Small intestine (tissue), 16 donors: ENCODE measurements around the gene ARHGEF35. TPM values are rescaled to one million over a fixed set of nuclear protein-coding genes. Genes with fewer than 3 reads are reported as not detected.
"Not testable (repeated sequence)": the region's sequence is repeated elsewhere in the genome, so short reads cannot be mapped to it uniquely, and the experiment has no call there.

Source experiments
- DNase-seq, 2 donors: peaks; one replicate each; pipeline versions ENCODE4 v3.0.0 to v3.0.0-alpha.2; 2013
- FAIRE-seq: peaks from 2 replicates; lab custom pipeline; 2012; peaks lifted over from hg19 to GRCh38; lab: Jason Lieb, UNC
- H3K27ac ChIP-seq, 3 donors: one replicate each; pipeline ENCODE4 v1.5.1; 2013; ENCODE audit warnings: low read length in 2 of 3, mild to moderate bottlenecking in 2 of 3, control low read depth in 1 of 3, inconsistent platforms in 1 of 3, low read depth in 1 of 3, moderate library complexity in 1 of 3
- H3K27me3 ChIP-seq, 3 donors: one replicate each; pipeline ENCODE4 v1.6.1; 2013; ENCODE audit warnings: low read length in 3 of 3, inconsistent platforms in 1 of 3; ENCODE audit not compliant: control insufficient read depth in 3 of 3, insufficient read depth in 3 of 3
- H3K36me3 ChIP-seq, 3 donors: one replicate each; pipeline ENCODE4 v1.6.1; 2013; ENCODE audit warnings: low read length in 3 of 3, inconsistent platforms in 1 of 3, low read depth in 1 of 3, mild to moderate bottlenecking in 1 of 3, moderate library complexity in 1 of 3; ENCODE audit not compliant: control insufficient read depth in 3 of 3, insufficient read depth in 2 of 3
- H3K4me1 ChIP-seq, 3 donors: one replicate each; pipeline ENCODE4 v1.6.1; 2013; ENCODE audit warnings: low read length in 2 of 3, inconsistent platforms in 1 of 3, low read depth in 1 of 3, mild to moderate bottlenecking in 1 of 3, moderate library complexity in 1 of 3; ENCODE audit not compliant: control insufficient read depth in 3 of 3, insufficient read depth in 2 of 3
- H3K4me3 ChIP-seq, 3 donors: one replicate each; pipeline ENCODE4 v1.5.1; 2013; ENCODE audit warnings: low read length in 3 of 3, control low read depth in 1 of 3, inconsistent platforms in 1 of 3, low read depth in 1 of 3, mild to moderate bottlenecking in 1 of 3, moderate library complexity in 1 of 3
- H3K9me3 ChIP-seq, 2 donors: one replicate each; pipeline ENCODE4 v1.6.1; 2013; ENCODE audit warnings: low read depth in 1 of 2, low read length in 1 of 2; ENCODE audit not compliant: control insufficient read depth in 2 of 2, insufficient read depth in 1 of 2
- WGBS, 3 donors: extraction: QIAGEN DNeasy Blood & Tissue Kit; methylation state at CpG; one replicate each; pipeline ENCODE4 v1.1.7; 2013; 5-methylcytosine and 5-hydroxymethylcytosine counted together
- long read RNA-seq, 10 donors: transcript quantifications; one replicate each; lab custom pipeline, GENCODE V29; 2026
- polyA plus RNA-seq, 4 donors: library from polyadenylated mRNA; stranded (reverse) in 3 of 4; unstranded in 1 of 4; fragments of 200-250 nt in 3 of 4; fragments of 120-200 nt in 1 of 4; gene quantifications; one replicate each; pipeline versions ENCODE4 v1.2.1 to v1.2.3, GENCODE V29; 2013
- donor health status: healthy with polysubstance abuse.
- donor health status: control.
- donor health status: control.
- donor health status: Bipolar disorder and iron deficiency.
- donor health status: healthy.

The ARHGEF35 gene
- 10 to 100 TPM; 23.6 to 46.1 (median 37.1) TPM for polyA plus RNA-seq
- long read RNA-seq, donor 1, transcript ARHGEF35-201 (2 exons, 2,431 nt) = major isoform, 7 of 24 reads
- long read RNA-seq, donor 1, partial matches to known transcripts = 17 of 24 reads
- long read RNA-seq, donor 1, other reads (novel, unspliced or antisense) = 0 of 24 reads
- long read RNA-seq, donor 2, transcript ARHGEF35-201 (2 exons, 2,431 nt) = major isoform, 7 of 7 reads
- long read RNA-seq, donor 2, partial matches to known transcripts = 0 of 7 reads
- long read RNA-seq, donor 2, other reads (novel, unspliced or antisense) = 0 of 7 reads
- long read RNA-seq, donor 3, partial matches to known transcripts = 0 of 4 reads
- long read RNA-seq, donor 3, other reads (novel, unspliced or antisense) = 0 of 4 reads
- long read RNA-seq, donor 4 = 0 reads
- long read RNA-seq, donor 5, partial matches to known transcripts = 0 of 3 reads
- long read RNA-seq, donor 5, other reads (novel, unspliced or antisense) = 0 of 3 reads
- long read RNA-seq, donor 6, transcript ARHGEF35-201 (2 exons, 2,431 nt) = major isoform, 8 of 8 reads
- long read RNA-seq, donor 6, partial matches to known transcripts = 0 of 8 reads
- long read RNA-seq, donor 6, other reads (novel, unspliced or antisense) = 0 of 8 reads
- long read RNA-seq, donor 7, partial matches to known transcripts = 0 of 2 reads
- long read RNA-seq, donor 7, other reads (novel, unspliced or antisense) = 0 of 2 reads
- long read RNA-seq, donor 8, partial matches to known transcripts = 0 of 1 reads
- long read RNA-seq, donor 8, other reads (novel, unspliced or antisense) = 0 of 1 reads
- long read RNA-seq, donor 9, transcript ARHGEF35-201 (2 exons, 2,431 nt) = major isoform, 7 of 7 reads
- long read RNA-seq, donor 9, partial matches to known transcripts = 0 of 7 reads
- long read RNA-seq, donor 9, other reads (novel, unspliced or antisense) = 0 of 7 reads
- long read RNA-seq, donor 10 = 0 reads

GRCh38 chr7:144195212-144195872, at the start of gene ARHGEF35:
TSS of gene ARHGEF35 (minus strand) at chr7:144195833. CDS start at chr7:144188383, 7,450 bp downstream.
- not testable (repeated sequence) for H3K36me3 ChIP-seq, H3K27ac ChIP-seq, DNase-seq

GRCh38 chr7:144245372-144245771, 49.7 kb upstream of the ARHGEF35 start:
- H3K9me3 ChIP-seq, FAIRE-seq, H3K27ac ChIP-seq, H3K4me3 ChIP-seq, H3K27me3 ChIP-seq, DNase-seq, H3K36me3 ChIP-seq, H3K4me1 ChIP-seq: not testable (repeated sequence)
- WGBS, 3 donors = no CpG with 5 or more reads among the region's 2 CpGs

More at GRCh38 chr7:144195212-144195872, at the start of gene ARHGEF35:
- H3K4me3 ChIP-seq, H3K9me3 ChIP-seq, FAIRE-seq, H3K27me3 ChIP-seq, H3K4me1 ChIP-seq: not testable (repeated sequence)
- 0% methylated on average over 15 of the region's 51 CpGs; no CpG with 5 or more reads in 2 of the 3 donors for WGBS, 3 donors

DNA sequence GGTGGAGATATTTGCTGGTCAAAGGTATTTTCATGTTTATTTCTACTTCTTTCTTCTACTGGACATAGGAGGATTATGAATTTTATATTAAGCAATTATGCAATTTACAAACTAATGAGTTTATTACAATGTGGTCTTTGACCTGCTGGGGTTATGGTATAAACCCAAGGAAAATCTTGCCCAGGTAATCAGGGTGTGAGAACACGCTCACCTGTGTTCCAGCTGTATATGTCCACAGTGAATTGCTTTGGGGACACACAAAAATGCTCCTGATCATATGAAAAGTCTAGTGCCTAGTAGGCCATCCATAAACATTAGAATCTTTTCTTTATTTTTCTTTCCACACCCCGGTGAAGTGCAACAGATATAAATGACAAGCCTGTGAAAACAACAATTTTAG, 43.7 kb upstream of the ARHGEF35 start, which contains the start of gene OR2A42:
Gene OR2A42 (minus strand): TSS at position 241 of the 400 bp plus-strand sequence. CDS start 6,762 bp downstream, outside the sequence.
- not testable (repeated sequence) for H3K27me3 ChIP-seq, FAIRE-seq, H3K4me1 ChIP-seq, DNase-seq, H3K4me3 ChIP-seq, H3K36me3 ChIP-seq, H3K9me3 ChIP-seq, H3K27ac ChIP-seq
- 65 to 100% (median 86%) methylated on average over 1 of the region's 2 CpGs for WGBS, 3 donors

DNA sequence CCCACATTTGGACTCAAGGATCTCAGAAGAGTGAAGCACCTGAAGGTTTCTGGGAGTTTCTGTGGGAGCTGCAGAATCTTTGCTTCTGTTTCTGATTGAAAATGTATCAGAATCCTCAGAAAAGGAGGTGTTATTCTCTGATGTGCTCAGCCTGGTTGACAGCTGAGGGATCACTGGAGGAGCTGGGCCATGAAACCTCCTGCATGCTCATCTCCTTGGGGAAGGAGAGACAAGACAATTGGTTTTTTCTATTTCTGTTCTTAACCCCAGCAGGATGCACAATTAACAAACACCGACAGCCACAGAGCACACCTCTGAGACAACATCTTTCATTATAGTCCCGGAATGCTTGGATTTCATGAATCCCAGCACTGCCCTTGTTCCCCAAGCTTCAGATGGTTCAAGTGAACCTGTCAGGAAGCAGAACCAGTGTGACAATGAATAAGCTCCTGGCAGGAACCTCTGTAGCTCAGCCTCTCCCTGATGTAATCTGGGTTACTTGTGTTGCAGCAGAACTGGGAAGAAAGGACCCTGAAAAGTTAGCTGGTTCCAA, 43.0 kb upstream of the ARHGEF35 start:
- DNase-seq, H3K36me3 ChIP-seq, H3K4me1 ChIP-seq, H3K27ac ChIP-seq, H3K4me3 ChIP-seq, H3K9me3 ChIP-seq, H3K27me3 ChIP-seq, FAIRE-seq: not testable (repeated sequence)
- WGBS, 3 donors = 79 to 89% (median 88%) methylated on average over 1 to 2 of the region's 2 CpGs

DNA sequence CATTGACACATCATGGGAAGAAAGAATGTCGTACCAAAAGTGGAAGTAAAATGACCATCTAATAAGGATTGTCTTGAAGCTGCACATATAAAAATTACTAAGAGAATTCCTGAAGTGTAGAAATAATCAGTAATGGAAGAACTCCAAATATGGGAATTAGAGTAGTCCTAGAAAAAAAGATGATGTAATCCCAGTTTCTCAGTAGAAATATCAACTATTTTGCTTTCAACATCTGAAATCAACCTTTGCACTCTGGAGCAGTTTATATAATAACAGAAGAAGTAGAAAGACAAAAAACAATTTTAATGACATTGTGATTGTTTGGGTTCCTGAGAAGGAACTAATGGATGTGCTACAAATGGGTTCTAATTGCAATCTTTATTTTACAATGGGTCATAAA, 37.4 kb upstream of the ARHGEF35 start:
- not testable (repeated sequence) for H3K4me1 ChIP-seq, H3K27ac ChIP-seq, H3K4me3 ChIP-seq, H3K36me3 ChIP-seq, FAIRE-seq, H3K27me3 ChIP-seq, DNase-seq, H3K9me3 ChIP-seq
- WGBS, 3 donors = 79 to 92% (median 82%) methylated on average over 1 of the region's 1 CpG

DNA sequence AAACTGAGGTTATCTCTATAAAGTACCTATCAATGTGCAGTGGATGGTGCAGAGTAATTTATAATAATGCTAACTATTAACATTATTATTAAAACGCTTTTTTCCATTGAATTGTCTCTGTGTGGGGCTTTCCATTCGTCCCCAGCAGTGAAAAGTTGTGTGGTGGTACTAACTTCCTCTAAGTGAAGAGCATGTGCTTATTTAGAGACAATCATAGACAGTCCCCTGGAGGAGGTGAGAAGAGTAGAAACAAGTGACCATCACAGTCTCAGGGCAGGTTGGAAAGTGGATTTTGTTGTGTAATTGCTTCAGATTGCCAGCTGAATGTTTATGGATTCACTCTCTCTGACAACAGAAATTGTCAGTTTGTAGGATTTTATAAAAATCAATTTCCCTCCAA, 35.4 kb upstream of the ARHGEF35 start:
- H3K27me3 ChIP-seq, FAIRE-seq, H3K27ac ChIP-seq, DNase-seq, H3K9me3 ChIP-seq, H3K4me3 ChIP-seq, H3K36me3 ChIP-seq, H3K4me1 ChIP-seq: not testable (repeated sequence)
- no CpG with 5 or more reads among the region's 2 CpGs for WGBS, 3 donors

GRCh38 chr7:144228810-144229209, 33.2 kb upstream of the ARHGEF35 start:
- not testable (repeated sequence) for H3K27me3 ChIP-seq, H3K4me1 ChIP-seq, H3K4me3 ChIP-seq, H3K9me3 ChIP-seq, H3K27ac ChIP-seq, H3K36me3 ChIP-seq, FAIRE-seq
- 86 to 94% (median 94%) methylated on average over 1 of the region's 3 CpGs for WGBS, 3 donors
- DNase-seq = peak in 1 of 2 donors; percentile 0
